ENCODE results near the gene CSRP2. TPM values are rescaled to one million over a fixed set of nuclear protein-coding genes. Genes with fewer than 3 reads are reported as not detected.

Gene CSRP2
- total RNA-seq, 1 experiment from 2014 or later: 46.6 TPM

DNA sequence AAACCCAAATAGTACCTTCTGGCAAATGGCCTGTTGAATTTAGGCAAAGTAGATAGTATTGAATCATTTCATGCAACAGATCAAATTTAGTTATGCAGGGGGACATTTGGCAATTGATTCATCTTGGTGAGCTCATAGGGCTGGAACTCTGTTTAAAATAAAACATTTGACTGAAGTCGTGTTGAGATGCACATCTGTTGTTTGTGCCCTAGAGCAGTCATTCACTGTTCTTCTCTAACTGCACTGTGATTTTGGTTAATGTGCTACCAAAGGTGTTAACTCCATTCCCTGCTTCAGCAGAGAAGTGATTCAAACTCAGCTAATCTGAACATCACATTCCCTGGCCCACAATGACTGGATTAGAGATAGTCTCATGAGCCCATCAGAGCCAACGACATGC lies 44.0 kb upstream of the CSRP2 start:
- POLR2A ChIA-PET (ENCODE audit: low non-redundant PET): no interaction called here
- DNase-seq (ENCODE audit: low spot score): no peak
- intact Hi-C loops (cut with micrococcal nuclease; ENCODE audit: unreplicated experiment): no loop called here

DNA sequence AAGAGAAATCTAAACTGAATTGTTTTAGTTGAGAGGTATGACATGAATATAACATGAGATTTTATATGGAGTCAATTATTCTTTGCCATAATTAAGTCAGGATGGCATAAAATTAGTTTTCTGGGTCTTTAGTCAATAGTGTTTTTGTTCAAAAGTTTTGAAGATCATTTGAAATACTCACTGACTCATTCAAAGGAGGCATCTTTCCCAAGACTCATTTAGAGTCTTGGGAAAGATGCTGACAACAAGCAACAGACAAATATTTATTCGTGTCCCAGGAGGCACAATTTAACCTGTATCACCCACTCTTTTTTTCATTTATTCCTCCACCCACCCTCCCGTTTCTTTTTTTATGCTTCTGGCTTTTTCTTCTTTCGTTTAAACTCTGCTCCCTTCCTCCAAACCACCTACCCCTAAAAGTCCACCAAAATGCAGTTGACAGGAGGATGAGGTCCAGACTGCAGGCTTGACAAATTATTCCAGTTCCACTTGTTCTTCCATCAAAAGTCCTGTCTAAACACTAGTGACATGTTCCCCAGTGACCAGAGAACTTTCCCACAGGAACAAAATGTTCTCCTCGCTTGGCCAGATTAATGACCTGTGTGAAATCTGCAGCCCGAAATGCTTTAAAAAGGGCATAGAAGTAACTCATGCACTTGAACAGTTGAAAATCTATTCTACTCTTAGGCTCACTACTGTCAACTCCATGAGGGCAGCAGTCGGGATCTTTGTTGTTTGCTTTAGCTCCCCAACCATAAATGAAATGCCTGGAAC lies 43.3 kb upstream of the CSRP2 start:
- DNase-seq (ENCODE audit: low spot score): no peak
- ChIA-PET CTCF (no interaction called here), POLR2A (ENCODE audit: low non-redundant PET) (no interaction called here)
- peaks cover 4% of the 10 kb centered on the region for H3K4me1 ChIP-seq (ENCODE audit: insufficient read depth, low read length, poor library complexity, severe bottlenecking)
- H3K4me3 ChIP-seq (ENCODE audit: low read depth, low read length, poor library complexity, severe bottlenecking): no peak overlapping the region
- TF ChIP-seq, protein P1, sequence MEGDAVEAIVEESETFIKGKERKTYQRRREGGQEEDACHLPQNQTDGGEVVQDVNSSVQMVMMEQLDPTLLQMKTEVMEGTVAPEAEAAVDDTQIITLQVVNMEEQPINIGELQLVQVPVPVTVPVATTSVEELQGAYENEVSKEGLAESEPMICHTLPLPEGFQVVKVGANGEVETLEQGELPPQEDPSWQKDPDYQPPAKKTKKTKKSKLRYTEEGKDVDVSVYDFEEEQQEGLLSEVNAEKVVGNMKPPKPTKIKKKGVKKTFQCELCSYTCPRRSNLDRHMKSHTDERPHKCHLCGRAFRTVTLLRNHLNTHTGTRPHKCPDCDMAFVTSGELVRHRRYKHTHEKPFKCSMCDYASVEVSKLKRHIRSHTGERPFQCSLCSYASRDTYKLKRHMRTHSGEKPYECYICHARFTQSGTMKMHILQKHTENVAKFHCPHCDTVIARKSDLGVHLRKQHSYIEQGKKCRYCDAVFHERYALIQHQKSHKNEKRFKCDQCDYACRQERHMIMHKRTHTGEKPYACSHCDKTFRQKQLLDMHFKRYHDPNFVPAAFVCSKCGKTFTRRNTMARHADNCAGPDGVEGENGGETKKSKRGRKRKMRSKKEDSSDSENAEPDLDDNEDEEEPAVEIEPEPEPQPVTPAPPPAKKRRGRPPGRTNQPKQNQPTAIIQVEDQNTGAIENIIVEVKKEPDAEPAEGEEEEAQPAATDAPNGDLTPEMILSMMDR (conservative IDR thresholded peaks at IDR 0.05; ENCODE audit: low read depth, low read length): no peak
- TF ChIP-seq EZH2 (IDR thresholded peaks at IDR 0.05; ENCODE audit: borderline replicate concordance, low read depth, low read length, poor library complexity, severe bottlenecking): no peak
- H3K36me3 ChIP-seq (ENCODE audit: insufficient read depth, low read length, poor library complexity, severe bottlenecking): no peaks in the 10 kb centered on the region
- BruUV-seq (replicated peaks): no TSS peak
- no peak overlapping the region for H3K27ac ChIP-seq (ENCODE audit: low read depth, low read length, poor library complexity, severe bottlenecking)
- H3K9me3 ChIP-seq (ENCODE audit: low read depth, low read length, poor library complexity, severe bottlenecking): no peaks in the 10 kb centered on the region
- intact Hi-C loops (cut with micrococcal nuclease; ENCODE audit: unreplicated experiment): no loop called here
- no peaks in the 10 kb centered on the region for H3K27me3 ChIP-seq (replicated peaks; ENCODE audit: insufficient read depth, low read depth, low read length, poor library complexity)

More for the DNA sequence above, 44.0 kb upstream of the CSRP2 start:
- H3K27ac ChIP-seq (ENCODE audit: low read depth, low read length, poor library complexity, severe bottlenecking): no peak overlapping the region
- H3K27me3 ChIP-seq (replicated peaks; ENCODE audit: insufficient read depth, low read depth, low read length, poor library complexity): no peaks in the 10 kb centered on the region
- CTCF ChIA-PET: no interaction called here
- no peak overlapping the region for H3K4me3 ChIP-seq (ENCODE audit: low read depth, low read length, poor library complexity, severe bottlenecking)
- BruUV-seq (replicated peaks): no TSS peak
- no peaks in the 10 kb centered on the region for H3K36me3 ChIP-seq (ENCODE audit: insufficient read depth, low read length, poor library complexity, severe bottlenecking)
- peaks cover 5% of the 10 kb centered on the region for H3K4me1 ChIP-seq (ENCODE audit: insufficient read depth, low read length, poor library complexity, severe bottlenecking)
- TF ChIP-seq, protein P1 (conservative IDR thresholded peaks at IDR 0.05; ENCODE audit: low read depth, low read length): no peak
- no peak for TF ChIP-seq EZH2 (IDR thresholded peaks at IDR 0.05; ENCODE audit: borderline replicate concordance, low read depth, low read length, poor library complexity, severe bottlenecking)
- H3K9me3 ChIP-seq (ENCODE audit: low read depth, low read length, poor library complexity, severe bottlenecking): no peaks in the 10 kb centered on the region

DNA sequence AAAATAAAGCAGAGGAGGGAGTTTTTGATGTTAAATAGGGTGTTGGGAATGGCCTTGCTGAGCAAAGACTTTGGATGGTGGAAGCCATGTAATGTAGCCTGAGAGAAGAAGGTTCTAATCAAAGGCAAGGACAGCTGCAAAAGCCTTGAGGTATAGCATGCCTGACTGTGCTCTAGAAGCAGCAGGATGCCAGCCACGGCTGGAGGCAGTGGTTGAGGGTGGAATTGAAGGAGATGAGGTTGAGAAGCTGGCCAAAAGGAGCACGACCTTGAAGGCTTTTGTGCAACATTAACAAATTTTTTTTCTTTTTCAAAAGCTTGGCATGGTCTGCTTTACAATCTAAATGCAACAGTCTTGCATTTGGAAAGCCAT lies 42.3 kb upstream of the CSRP2 start:
- Histone ChIP-seq H3K9me3 (ENCODE audit: low read depth, low read length, poor library complexity, severe bottlenecking) (no peaks in the 10 kb centered on the region), H3K36me3 (ENCODE audit: insufficient read depth, low read length, poor library complexity, severe bottlenecking) (no peaks in the 10 kb centered on the region), H3K27me3 (replicated peaks; ENCODE audit: insufficient read depth, low read depth, low read length, poor library complexity) (no peaks in the 10 kb centered on the region), H3K4me1 (ENCODE audit: insufficient read depth, low read length, poor library complexity, severe bottlenecking) (no peaks in the 10 kb centered on the region), H3K4me3 (ENCODE audit: low read depth, low read length, poor library complexity, severe bottlenecking) (no peak overlapping the region), H3K27ac (ENCODE audit: low read depth, low read length, poor library complexity, severe bottlenecking) (no peak overlapping the region)
- intact Hi-C loops (cut with micrococcal nuclease; ENCODE audit: unreplicated experiment): no loop called here
- DNase-seq (ENCODE audit: low spot score): no peak
- BruUV-seq (replicated peaks): no TSS peak
- ChIA-PET POLR2A (ENCODE audit: low non-redundant PET) (interaction anchor here (0.6 kb wide), 1 partner anchor 116 kb away, joined by 4 read pairs; no protein-coding TSS in a partner anchor), CTCF (no interaction called here)
- no peak for TF ChIP-seq EZH2 (IDR thresholded peaks at IDR 0.05; ENCODE audit: borderline replicate concordance, low read depth, low read length, poor library complexity, severe bottlenecking)
- TF ChIP-seq, protein P1 (conservative IDR thresholded peaks at IDR 0.05; ENCODE audit: low read depth, low read length): no peak

All from A673 (cell line).